IPS-18c (cell line): ENCODE data around the gene ADARB2.

Experiments used
- H3K4me3 ChIP-seq: 2 replicates; pipeline ENCODE4 v1.7.0; 2013; ENCODE audit warnings: low read depth, mild to moderate bottlenecking, low read length, moderate library complexity; ENCODE audit not compliant: insufficient read depth
- H3K9me3 ChIP-seq: one replicate; pipeline ENCODE4 v1.6.1; 2013; ENCODE audit warnings: mild to moderate bottlenecking, low read length, moderate library complexity; ENCODE audit not compliant: control insufficient read depth, insufficient read depth

Gene ADARB2

GRCh38 chr10:1708746-1709145 is 28.6 kb downstream of the ADARB2 start:
- peaks cover 3% of the 10 kb centered on the region for H3K9me3 ChIP-seq
- H3K4me3 ChIP-seq, result no peak overlapping the region

GRCh38 chr10:1706711-1707110 is 30.6 kb downstream of the ADARB2 start:
- Histone ChIP-seq H3K9me3 (peaks cover 5% of the 10 kb centered on the region), H3K4me3 (no peak overlapping the region; the same call in 1 of the 2 replicates)

- no peak overlapping the region for H3K4me3 ChIP-seq
- H3K9me3 ChIP-seq, result peaks cover 5% of the 10 kb centered on the region
Measured at GRCh38 chr10:1706256-1706655, 31.1 kb downstream of the ADARB2 start.

- H3K4me3 ChIP-seq, result no peak overlapping the region
- peaks cover 3% of the 10 kb centered on the region for H3K9me3 ChIP-seq
Measured at GRCh38 chr10:1698185-1698584, 39.1 kb downstream of the ADARB2 start.

- no peak overlapping the region for H3K4me3 ChIP-seq
Measured at GRCh38 chr10:1696106-1696505, 41.2 kb downstream of the ADARB2 start.

GRCh38 chr10:1690086-1690485 is 47.2 kb downstream of the ADARB2 start:
- H3K4me3 ChIP-seq, result no peak overlapping the region

More at GRCh38 chr10:1696106-1696505, 41.2 kb downstream of the ADARB2 start:
- peaks cover 4% of the 10 kb centered on the region for H3K9me3 ChIP-seq

GRCh38 chr10:1688531-1688930 is 48.8 kb downstream of the ADARB2 start:
- Histone ChIP-seq H3K4me3 (no peak overlapping the region), H3K9me3 (peaks cover 6% of the 10 kb centered on the region)

More at GRCh38 chr10:1690086-1690485, 47.2 kb downstream of the ADARB2 start:
- peaks cover 6% of the 10 kb centered on the region for H3K9me3 ChIP-seq

GRCh38 chr10:1687623-1688150 is 49.6 kb downstream of the ADARB2 start:
- peaks cover 6% of the 10 kb centered on the region for H3K9me3 ChIP-seq
- H3K4me3 ChIP-seq, result no peak overlapping the region

GRCh38 chr10:1687190-1687589 is 50.1 kb downstream of the ADARB2 start:
- Histone ChIP-seq H3K4me3 (no peak overlapping the region), H3K9me3 (peaks cover 6% of the 10 kb centered on the region)

GRCh38 chr10:1686491-1686749 is 50.9 kb downstream of the ADARB2 start:
- peaks cover 8% of the 10 kb centered on the region for H3K9me3 ChIP-seq
- H3K4me3 ChIP-seq, result no peak overlapping the region

- Histone ChIP-seq H3K4me3 (no peak overlapping the region), H3K9me3 (peaks cover 6% of the 10 kb centered on the region)
Measured at GRCh38 chr10:1685699-1686490, 51.4 kb downstream of the ADARB2 start.

- Histone ChIP-seq H3K9me3 (peaks cover 2% of the 10 kb centered on the region), H3K4me3 (no peak overlapping the region)
Measured at GRCh38 chr10:1684991-1685390, 52.3 kb downstream of the ADARB2 start.

- Histone ChIP-seq H3K9me3 (peaks cover 2% of the 10 kb centered on the region), H3K4me3 (no peak overlapping the region)
Measured at GRCh38 chr10:1683649-1684048, 53.7 kb downstream of the ADARB2 start.

GRCh38 chr10:1679821-1680650 is 57.3 kb downstream of the ADARB2 start:
- H3K4me3 ChIP-seq, result no peak overlapping the region
- H3K9me3 ChIP-seq, result peaks cover 4% of the 10 kb centered on the region

- Histone ChIP-seq H3K9me3 (peaks cover 4% of the 10 kb centered on the region), H3K4me3 (no peak overlapping the region)
Measured at GRCh38 chr10:1678084-1678483, 59.2 kb downstream of the ADARB2 start.

GRCh38 chr10:1677307-1677939 is 59.9 kb downstream of the ADARB2 start:
- no peak overlapping the region for H3K4me3 ChIP-seq
- peaks cover 4% of the 10 kb centered on the region for H3K9me3 ChIP-seq

- peaks cover 2% of the 10 kb centered on the region for H3K9me3 ChIP-seq
Measured at GRCh38 chr10:1674501-1674900, 62.8 kb downstream of the ADARB2 start.

More at GRCh38 chr10:1674501-1674900, 62.8 kb downstream of the ADARB2 start:
- no peak overlapping the region for H3K4me3 ChIP-seq
